Measurements from ENCODE around the gene DOCK3.

Gene DOCK3

GRCh38 chr3:51268132-51268531 lies 593.4 kb downstream of the DOCK3 start:
- Histone ChIP-seq H3K79me2 (ENCODE audit: low read length) (no peaks in the 10 kb centered on the region), H3K9me3 (replicated peaks; ENCODE audit: insufficient read depth, low read length) (no peaks in the 10 kb centered on the region), H4K20me1 (ENCODE audit: insufficient read depth, low read length) (no peaks in the 10 kb centered on the region), H3K36me3 (replicated peaks; ENCODE audit: insufficient read depth, low read length) (no peaks in the 10 kb centered on the region), H3K4me3 (ENCODE audit: low read length) (no peak overlapping the region), H3K9me2 (replicated peaks; ENCODE audit: insufficient read depth, low read length) (no peaks in the 10 kb centered on the region), H3K9ac (ENCODE audit: low read length) (no peak overlapping the region), H3F3A (ENCODE audit: insufficient read depth, low read length) (no peaks in the 10 kb centered on the region), H3K27ac (ENCODE audit: low read length) (no peak overlapping the region), H3K4me1 (ENCODE audit: low read length) (no peaks in the 10 kb centered on the region), H2AFZ (ENCODE audit: low read length) (no peak overlapping the region), H3K27me3 (replicated peaks; ENCODE audit: insufficient read depth, low read length) (no peaks in the 10 kb centered on the region), H3K4me2 (ENCODE audit: low read depth, low read length) (no peak overlapping the region)
- TF ChIP-seq CTCF (IDR thresholded peaks at IDR 0.05; ENCODE audit: low read length), result no peak
- TF ChIP-seq EZH2phosphoT487 (IDR thresholded peaks at IDR 0.05; ENCODE audit: low read length), result no peak
- TF ChIP-seq EZH2 (optimal IDR thresholded peaks at IDR 0.05; ENCODE audit: low read depth, low read length), result no peak
- no peak for DNase-seq

- Histone ChIP-seq H3K9ac (ENCODE audit: low read length) (no peak overlapping the region), H3K27ac (ENCODE audit: low read length) (no peak overlapping the region), H4K20me1 (ENCODE audit: insufficient read depth, low read length) (no peaks in the 10 kb centered on the region), H3K4me1 (ENCODE audit: low read length) (no peaks in the 10 kb centered on the region), H3K4me3 (ENCODE audit: low read length) (no peak overlapping the region), H3K9me2 (replicated peaks; ENCODE audit: insufficient read depth, low read length) (no peaks in the 10 kb centered on the region), H3K4me2 (ENCODE audit: low read depth, low read length) (no peak overlapping the region), H3K27me3 (replicated peaks; ENCODE audit: insufficient read depth, low read length) (no peaks in the 10 kb centered on the region), H2AFZ (ENCODE audit: low read length) (no peak overlapping the region), H3K79me2 (ENCODE audit: low read length) (no peaks in the 10 kb centered on the region), H3K36me3 (replicated peaks; ENCODE audit: insufficient read depth, low read length) (no peaks in the 10 kb centered on the region), H3F3A (ENCODE audit: insufficient read depth, low read length) (no peaks in the 10 kb centered on the region), H3K9me3 (replicated peaks; ENCODE audit: insufficient read depth, low read length) (no peaks in the 10 kb centered on the region)
- no peak for DNase-seq
- TF ChIP-seq CTCF (IDR thresholded peaks at IDR 0.05; ENCODE audit: low read length) (peak; percentile 19; the same call in 1 of the 2 replicates), EZH2 (optimal IDR thresholded peaks at IDR 0.05; ENCODE audit: low read depth, low read length) (no peak)
These were observed 594.7 kb downstream of the DOCK3 start for GRCh38 chr3:51269466-51269865.

- Histone ChIP-seq H3K27ac (ENCODE audit: low read length) (no peak overlapping the region), H3K27me3 (replicated peaks; ENCODE audit: insufficient read depth, low read length) (no peaks in the 10 kb centered on the region), H3K4me3 (ENCODE audit: low read length) (no peak overlapping the region), H2AFZ (ENCODE audit: low read length) (no peak overlapping the region), H3F3A (ENCODE audit: insufficient read depth, low read length) (no peaks in the 10 kb centered on the region), H3K79me2 (ENCODE audit: low read length) (no peaks in the 10 kb centered on the region), H4K20me1 (ENCODE audit: insufficient read depth, low read length) (no peaks in the 10 kb centered on the region), H3K9me2 (replicated peaks; ENCODE audit: insufficient read depth, low read length) (no peaks in the 10 kb centered on the region), H3K4me1 (ENCODE audit: low read length) (no peaks in the 10 kb centered on the region), H3K4me2 (ENCODE audit: low read depth, low read length) (no peak overlapping the region), H3K9ac (ENCODE audit: low read length) (no peak overlapping the region), H3K9me3 (replicated peaks; ENCODE audit: insufficient read depth, low read length) (no peaks in the 10 kb centered on the region), H3K36me3 (replicated peaks; ENCODE audit: insufficient read depth, low read length) (no peaks in the 10 kb centered on the region)
- no peak for DNase-seq
- TF ChIP-seq EZH2phosphoT487 (IDR thresholded peaks at IDR 0.05; ENCODE audit: low read length) (no peak), CTCF (IDR thresholded peaks at IDR 0.05; ENCODE audit: low read length) (no peak), EZH2 (optimal IDR thresholded peaks at IDR 0.05; ENCODE audit: low read depth, low read length) (no peak)
These were observed 595.8 kb downstream of the DOCK3 start for GRCh38 chr3:51270559-51270958.
